ENCODE results near the gene CLEC4F.
A peak's percentile ranks its signal among the peaks of the same experiment; 100 is the strongest.

The CLEC4F gene

DNA sequence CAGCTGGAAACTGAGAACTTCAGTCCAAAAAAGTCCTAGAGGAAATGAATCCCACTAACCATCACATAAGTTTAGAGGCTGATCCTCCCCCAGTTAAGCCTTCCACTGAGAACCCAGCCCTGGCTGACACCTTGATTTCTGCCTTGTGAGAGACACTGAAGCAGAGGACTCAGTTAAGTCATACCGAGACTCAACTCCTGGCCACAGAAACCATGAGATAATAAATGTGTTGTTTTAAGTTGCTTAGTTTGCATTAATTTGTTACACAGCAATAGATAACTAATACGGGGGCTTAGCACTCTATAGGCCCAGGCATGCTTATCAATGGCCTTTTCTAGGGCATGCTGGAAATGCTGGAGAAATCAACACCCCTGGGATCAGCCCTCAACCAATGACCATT is 49.0 kb downstream of the CLEC4F start:
- TF ChIP-seq, protein P1, sequence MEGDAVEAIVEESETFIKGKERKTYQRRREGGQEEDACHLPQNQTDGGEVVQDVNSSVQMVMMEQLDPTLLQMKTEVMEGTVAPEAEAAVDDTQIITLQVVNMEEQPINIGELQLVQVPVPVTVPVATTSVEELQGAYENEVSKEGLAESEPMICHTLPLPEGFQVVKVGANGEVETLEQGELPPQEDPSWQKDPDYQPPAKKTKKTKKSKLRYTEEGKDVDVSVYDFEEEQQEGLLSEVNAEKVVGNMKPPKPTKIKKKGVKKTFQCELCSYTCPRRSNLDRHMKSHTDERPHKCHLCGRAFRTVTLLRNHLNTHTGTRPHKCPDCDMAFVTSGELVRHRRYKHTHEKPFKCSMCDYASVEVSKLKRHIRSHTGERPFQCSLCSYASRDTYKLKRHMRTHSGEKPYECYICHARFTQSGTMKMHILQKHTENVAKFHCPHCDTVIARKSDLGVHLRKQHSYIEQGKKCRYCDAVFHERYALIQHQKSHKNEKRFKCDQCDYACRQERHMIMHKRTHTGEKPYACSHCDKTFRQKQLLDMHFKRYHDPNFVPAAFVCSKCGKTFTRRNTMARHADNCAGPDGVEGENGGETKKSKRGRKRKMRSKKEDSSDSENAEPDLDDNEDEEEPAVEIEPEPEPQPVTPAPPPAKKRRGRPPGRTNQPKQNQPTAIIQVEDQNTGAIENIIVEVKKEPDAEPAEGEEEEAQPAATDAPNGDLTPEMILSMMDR (conservative IDR thresholded peaks at IDR 0.05) = no peak

DNA sequence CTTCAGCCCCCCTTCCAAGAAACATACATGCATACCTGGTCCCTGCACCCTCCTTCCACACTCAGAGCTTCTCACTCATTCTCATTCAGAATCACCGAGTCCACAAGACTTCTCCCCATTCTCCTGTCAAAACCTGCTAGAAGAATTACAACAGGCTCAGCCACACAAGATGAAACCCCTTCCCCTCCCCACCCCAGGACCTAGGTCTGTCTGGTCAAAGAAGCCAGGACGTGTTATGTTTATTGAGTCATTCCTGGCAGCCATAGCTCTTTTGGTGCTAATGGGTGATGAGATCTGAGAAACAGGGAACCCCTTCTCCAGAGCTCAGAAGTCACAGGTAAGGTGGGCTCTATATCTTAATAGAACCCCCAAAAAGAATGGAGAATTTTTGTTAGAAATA is 50.9 kb downstream of the CLEC4F start:
- TF ChIP-seq, protein P1 (conservative IDR thresholded peaks at IDR 0.05) = no peak
- no peak overlapping the region for H3K27ac ChIP-seq

More for the DNA sequence above, 49.0 kb downstream of the CLEC4F start:
- H3K27ac ChIP-seq = no peak overlapping the region

DNA sequence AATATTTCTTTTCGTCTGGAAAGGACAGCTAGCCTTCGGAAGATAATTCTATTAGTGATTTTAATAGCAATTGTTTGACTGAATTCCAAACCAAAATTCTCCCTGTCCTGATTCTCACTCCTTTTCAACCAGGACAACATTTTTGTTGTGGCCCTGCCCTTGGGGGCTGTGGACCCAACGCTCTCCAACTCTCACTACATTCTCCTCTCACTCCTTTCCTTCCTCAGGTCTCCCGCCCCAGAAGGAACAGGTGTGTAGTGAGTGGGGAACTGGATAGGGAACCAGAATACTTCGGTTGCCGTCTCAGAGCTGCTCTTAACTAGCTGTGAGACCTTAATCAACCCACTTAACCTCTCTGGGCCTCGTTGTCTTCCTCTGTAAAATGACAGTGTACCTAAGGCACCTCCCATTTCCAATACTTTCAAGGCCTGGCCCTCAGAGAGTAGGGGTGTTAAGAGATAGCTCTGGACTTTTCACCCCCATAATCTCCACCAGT is 51.8 kb downstream of the CLEC4F start:
- TF ChIP-seq, protein P1 (conservative IDR thresholded peaks at IDR 0.05) = no peak
- H3K27ac ChIP-seq = peak overlapping the region; percentile 87

GRCh38 chr2:70767699-70768589 is 52.5 kb downstream of the CLEC4F start, which contains the start of gene ADD2:
ADD2 (minus strand) TSS chr2:70768200; CDS start chr2:70706408, 61,792 bp downstream.
- TF ChIP-seq, protein P1 (conservative IDR thresholded peaks at IDR 0.05) = peak; percentile 77
- H3K27ac ChIP-seq = peak within 1 kb of the TSS; percentile 87

- TF ChIP-seq, protein P1 (conservative IDR thresholded peaks at IDR 0.05) = no peak
- H3K27ac ChIP-seq = peak overlapping the region; percentile 87
These were observed 53.2 kb downstream of the CLEC4F start for GRCh38 chr2:70767079-70767698.

- peak overlapping the region; percentile 87 for H3K27ac ChIP-seq
- TF ChIP-seq, protein P1 (conservative IDR thresholded peaks at IDR 0.05) = no peak
These were observed 53.9 kb downstream of the CLEC4F start for GRCh38 chr2:70766357-70767078.

- no peak overlapping the region for H3K27ac ChIP-seq
- TF ChIP-seq, protein P1 (conservative IDR thresholded peaks at IDR 0.05) = no peak
These were observed 54.9 kb downstream of the CLEC4F start for GRCh38 chr2:70765507-70765906.
